Measurements from ENCODE around the gene USP5.
"Not testable (repeated sequence)": the region's sequence is repeated elsewhere in the genome, so short reads cannot be mapped to it uniquely, and the experiment has no call there.

Gene USP5

DNA sequence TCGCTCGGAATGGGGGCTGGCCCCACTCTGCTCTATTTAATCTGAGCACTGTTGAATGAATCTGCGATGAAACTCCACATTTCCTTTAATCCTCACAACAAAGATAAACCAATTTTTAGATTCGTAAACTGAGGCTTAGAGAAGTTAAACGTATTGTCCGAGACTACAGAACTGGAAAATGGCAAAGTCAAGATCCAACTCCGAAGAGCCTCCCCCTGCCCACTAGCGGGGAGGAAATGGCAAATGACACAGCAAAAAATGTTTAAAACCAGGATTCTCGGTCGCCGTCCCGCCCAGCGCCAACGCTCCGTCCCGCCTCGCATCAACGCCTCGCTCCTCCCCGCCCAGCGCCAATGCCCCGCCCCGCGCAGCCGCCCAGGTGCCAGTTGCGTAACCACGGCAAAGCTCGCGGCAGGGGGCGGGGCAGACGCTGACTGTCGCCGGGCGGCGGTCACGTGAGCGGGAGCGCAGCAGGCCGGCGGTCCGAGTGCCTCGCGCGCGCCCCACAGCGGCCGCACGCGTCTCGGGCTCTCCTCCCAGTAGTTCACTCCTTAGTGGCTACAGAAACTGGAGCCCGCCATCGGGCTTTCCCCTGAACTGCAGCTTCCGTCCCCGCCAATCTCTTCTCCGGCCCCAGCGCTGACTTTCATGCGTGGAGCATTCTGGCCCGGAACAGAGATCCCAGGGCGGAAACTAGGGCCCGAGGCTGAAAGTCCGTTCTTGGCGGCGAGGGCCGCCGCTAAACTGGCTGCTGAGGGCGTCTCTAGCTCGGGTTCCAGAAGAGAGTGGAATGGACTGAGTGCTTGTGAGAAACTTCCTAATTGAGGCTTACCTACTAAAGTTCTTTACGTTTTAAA, 39.1 kb downstream of the USP5 start:
- DNase-seq: peak; percentile 98

- DNase-seq: no peak
Measured at GRCh38 chr12:6891646-6892001, 39.7 kb downstream of the USP5 start.

- DNase-seq: not testable (repeated sequence)
Measured at GRCh38 chr12:6892683-6893082, 40.7 kb downstream of the USP5 start.

DNA sequence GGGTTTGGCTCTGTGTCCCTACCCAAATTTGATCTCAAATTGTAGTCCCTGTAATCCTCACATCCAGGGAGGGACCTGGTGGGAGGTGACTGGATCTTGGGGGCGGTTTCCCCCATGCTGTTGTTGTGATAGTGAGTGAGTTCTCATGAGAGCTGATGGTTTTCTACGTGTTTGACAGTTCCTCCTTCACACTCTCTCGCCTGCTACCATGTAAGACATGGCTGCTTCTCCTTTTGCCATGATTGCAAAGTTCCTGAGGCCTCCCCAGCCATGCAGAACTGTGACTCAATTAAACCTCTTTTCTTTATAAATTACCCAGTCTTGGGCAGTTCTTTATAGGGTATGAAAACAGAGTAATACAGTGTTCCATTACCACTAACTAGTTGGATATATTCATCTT, 42.4 kb downstream of the USP5 start:
- no peak for DNase-seq

- DNase-seq: no peak
Measured at GRCh38 chr12:6896846-6897435, 45.0 kb downstream of the USP5 start.

- no peak for DNase-seq
Measured at GRCh38 chr12:6899427-6899826, 47.5 kb downstream of the USP5 start.

DNA sequence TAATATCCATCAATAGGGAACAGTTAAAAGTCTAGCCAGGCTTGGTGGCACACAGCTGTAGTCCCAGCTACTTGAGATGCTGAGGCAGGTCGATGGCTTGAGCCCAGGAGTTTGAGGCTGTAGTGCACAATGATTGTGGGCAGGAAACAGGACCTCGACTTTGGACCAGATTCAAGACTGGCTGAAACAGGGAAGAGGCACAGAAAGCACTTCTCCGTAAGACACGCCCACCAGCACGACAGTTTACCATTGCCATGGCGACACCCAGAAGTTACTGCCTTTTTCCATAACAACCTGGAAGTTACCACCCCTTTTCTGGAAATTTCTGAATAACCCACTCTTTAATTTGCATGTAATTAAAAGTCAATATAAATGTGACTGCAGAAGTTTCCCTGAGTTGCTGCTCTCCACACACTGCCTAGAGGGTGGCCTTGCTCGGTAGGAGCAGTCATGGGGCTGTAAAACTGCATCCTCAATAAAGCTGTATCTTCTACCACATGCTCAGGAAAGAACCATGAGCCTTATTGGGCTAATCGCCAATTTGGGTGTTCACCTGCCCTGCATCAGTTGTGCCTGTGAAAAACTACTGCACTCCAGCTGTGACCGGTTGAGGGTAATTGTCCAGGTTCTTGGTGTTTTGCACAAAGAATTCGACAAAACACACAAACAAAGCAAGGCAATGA, 48.0 kb downstream of the USP5 start:
- peak; percentile 44 for DNase-seq

DNA sequence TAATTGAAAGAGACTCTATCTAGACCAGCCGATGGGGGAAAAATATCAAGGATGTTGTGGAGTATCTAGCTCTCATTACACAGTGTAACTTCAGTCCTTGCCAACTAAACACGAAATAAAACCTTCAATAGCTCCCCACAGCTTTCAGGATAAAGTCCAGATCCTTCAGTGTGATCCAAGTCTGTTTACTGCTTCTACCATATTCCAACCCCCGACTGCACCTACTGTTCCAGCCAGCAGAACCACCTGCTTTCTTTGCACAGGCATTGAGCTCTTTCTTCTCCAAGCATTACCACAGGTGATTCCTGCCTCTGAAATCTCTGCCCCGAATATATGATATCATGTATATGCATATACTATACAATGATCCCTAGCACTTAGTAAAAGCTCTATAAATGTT, 50.5 kb downstream of the USP5 start:
- no peak for DNase-seq

GRCh38 chr12:6903722-6904121, 51.8 kb downstream of the USP5 start:
- no peak for DNase-seq

- peak; percentile 99 for DNase-seq
Measured at GRCh38 chr12:6904280-6905276, 52.6 kb downstream of the USP5 start, which contains the start of gene LRRC23. Gene LRRC23, plus strand, starts transcription at chr12:6904822. Its CDS starts 812 bp downstream, at chr12:6905634.

- no peak for DNase-seq
Measured at GRCh38 chr12:6905414-6906040, 53.6 kb downstream of the USP5 start.

DNA sequence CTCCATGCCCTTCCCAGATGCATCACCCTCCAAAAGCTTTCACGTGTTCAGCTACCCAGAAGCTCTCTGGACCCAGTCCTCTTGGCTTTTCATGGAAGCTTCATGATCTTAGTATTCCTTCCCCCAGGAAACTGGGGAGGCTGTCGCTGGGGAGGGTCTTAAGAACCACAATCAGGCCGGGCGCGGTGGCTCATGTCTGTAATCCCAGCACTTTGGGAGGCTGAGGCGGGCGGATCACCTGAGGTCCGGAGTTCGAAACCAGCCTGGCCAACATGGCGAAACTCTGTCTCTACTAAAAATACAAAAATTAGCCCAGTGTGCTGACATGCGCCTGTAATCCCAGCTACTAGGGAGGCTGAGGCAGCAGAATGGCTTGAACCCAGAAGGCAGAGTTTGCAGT, 56.2 kb downstream of the USP5 start:
- DNase-seq: not testable (repeated sequence)

- DNase-seq: no peak
Measured at GRCh38 chr12:6909421-6910145, 57.6 kb downstream of the USP5 start.

- no peak for DNase-seq
Measured at GRCh38 chr12:6912164-6912935, 60.4 kb downstream of the USP5 start.

DNA sequence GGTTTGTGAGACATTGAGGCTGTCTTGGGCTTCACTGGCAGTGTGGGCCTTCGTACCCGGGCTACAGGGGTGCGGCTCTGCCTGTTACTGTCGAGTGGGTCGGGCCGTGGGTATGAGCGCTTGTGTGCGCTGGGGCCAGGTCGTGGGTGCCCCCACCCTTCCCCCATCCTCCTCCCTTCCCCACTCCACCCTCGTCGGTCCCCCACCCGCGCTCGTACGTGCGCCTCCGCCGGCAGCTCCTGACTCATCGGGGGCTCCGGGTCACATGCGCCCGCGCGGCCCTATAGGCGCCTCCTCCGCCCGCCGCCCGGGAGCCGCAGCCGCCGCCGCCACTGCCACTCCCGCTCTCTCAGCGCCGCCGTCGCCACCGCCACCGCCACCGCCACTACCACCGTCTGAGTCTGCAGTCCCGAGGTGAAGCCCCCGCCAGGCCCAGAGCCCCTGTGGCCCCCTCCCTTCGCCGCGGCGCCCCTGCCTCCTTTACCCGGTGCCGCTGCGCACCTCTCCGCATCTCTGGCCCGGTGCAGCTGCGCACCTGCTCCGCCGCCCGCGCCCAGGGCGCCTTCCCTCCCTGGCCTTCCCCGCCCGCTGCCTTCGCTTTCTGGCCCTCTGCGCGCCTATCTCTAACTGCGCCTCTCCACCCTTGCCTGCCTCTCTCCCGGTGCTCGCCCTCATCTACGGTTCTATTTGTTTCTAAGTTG, 62.4 kb downstream of the USP5 start, which contains the start of gene ENO2:
ENO2 (plus strand) TSS at position 335 of the 701 bp plus-strand sequence. CDS start 1,253 bp downstream, outside the sequence.
- peak; percentile 88 for DNase-seq

DNA sequence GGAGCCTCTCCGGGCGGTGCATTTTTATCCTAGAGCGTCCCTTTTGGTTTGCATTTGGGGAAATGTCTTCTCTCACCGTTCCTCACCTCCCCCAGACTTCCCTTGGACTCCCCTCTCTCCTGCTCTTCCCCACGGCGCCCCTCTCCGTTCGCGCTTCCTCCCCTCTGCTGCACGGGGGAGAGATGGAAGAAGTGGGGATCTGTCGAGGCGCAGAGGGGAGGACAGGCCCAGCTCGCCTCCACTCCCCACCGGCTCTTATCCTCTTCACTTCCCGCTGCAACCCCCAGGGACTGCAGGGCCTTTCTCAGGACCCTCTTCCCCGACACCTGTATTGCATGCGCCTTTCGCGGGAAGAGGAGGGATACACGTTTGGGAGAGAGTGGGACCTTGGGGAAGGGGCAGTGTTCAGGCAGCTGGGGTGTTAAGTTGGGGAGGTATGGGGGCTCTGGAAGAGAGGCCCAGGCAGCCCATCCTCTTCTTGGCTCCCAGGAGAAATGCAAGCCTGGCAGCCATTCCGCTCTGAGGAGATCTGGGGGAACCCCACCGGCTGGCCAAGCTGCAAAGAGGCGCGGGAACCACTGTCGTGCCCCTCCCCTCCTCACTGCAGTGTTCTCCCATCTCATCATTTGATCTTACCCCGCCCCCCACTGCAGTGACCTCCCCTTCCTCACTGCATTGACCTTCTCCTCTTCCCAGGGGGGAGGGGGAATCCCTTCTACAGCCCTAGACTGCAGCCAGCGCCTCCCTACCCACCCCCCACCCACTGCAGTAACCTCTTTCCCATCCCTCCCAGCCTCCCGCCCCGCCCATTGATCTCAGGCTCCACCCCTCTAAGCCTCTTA, 63.2 kb downstream of the USP5 start:
- DNase-seq: no peak

DNA sequence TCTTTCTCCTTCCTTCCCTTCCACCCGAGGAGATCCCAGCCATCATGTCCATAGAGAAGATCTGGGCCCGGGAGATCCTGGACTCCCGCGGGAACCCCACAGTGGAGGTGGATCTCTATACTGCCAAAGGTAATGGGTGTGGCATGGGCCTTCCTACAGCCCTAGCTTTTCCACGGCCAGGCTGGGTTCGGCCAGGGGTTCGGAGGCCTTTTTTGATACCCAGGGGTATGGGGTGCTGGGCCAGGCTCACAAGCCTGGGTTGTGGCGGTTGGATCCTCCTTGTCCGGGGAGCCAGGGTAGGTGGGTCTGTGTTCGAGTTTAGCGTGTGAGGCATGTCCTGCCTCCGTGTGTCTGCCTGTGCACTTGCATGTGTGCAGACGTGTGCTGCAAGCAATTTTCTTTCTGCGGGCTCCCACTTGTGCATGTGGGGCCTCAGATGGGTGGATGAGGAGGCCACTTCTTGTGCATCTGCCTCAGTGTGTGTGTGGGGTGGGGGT, 63.9 kb downstream of the USP5 start:
- DNase-seq: no peak

Measured in CD4-positive, alpha-beta T cell treated with Interleukin-10 for 1 hour (primary cell).